GM18870 (cell line): ENCODE data around the gene FSTL3.
"Not testable (repeated sequence)": the region's sequence is repeated elsewhere in the genome, so short reads cannot be mapped to it uniquely, and the experiment has no call there.

ENCODE experiments used
- ATAC-seq: cut with Tn5 transposase; IDR thresholded peaks from one replicate; pipeline ENCODE4 v1.9.1; 2021; ENCODE audit warnings: moderate library complexity; ENCODE audit not compliant: unreplicated experiment

Gene FSTL3

GRCh38 chr19:709196-709964 is 33.2 kb downstream of the FSTL3 start:
- no peak for ATAC-seq

- ATAC-seq, result no peak
Measured at GRCh38 chr19:709965-710571, 33.9 kb downstream of the FSTL3 start.

GRCh38 chr19:710767-711166 is 34.6 kb downstream of the FSTL3 start:
- no peak for ATAC-seq

GRCh38 chr19:711254-711653 is 35.1 kb downstream of the FSTL3 start:
- ATAC-seq, result no peak

GRCh38 chr19:715347-715746 is 39.2 kb downstream of the FSTL3 start:
- no peak for ATAC-seq

- ATAC-seq, result no peak
Measured at GRCh38 chr19:718251-718951, 42.2 kb downstream of the FSTL3 start.

GRCh38 chr19:718991-719512 is 42.9 kb downstream of the FSTL3 start:
- ATAC-seq, result no peak

- no peak for ATAC-seq
Measured at GRCh38 chr19:719636-720344, 43.6 kb downstream of the FSTL3 start.

- no peak for ATAC-seq
Measured at GRCh38 chr19:720345-721160, 44.4 kb downstream of the FSTL3 start.

- no peak for ATAC-seq
Measured at GRCh38 chr19:722553-723101, 46.4 kb downstream of the FSTL3 start.

- ATAC-seq, result no peak
Measured at GRCh38 chr19:723247-723646, 47.1 kb downstream of the FSTL3 start.

- no peak for ATAC-seq
Measured at GRCh38 chr19:723714-724113, 47.5 kb downstream of the FSTL3 start.

GRCh38 chr19:725461-726089 is 49.4 kb downstream of the FSTL3 start:
- ATAC-seq, result no peak

GRCh38 chr19:726993-727956 is 51.1 kb downstream of the FSTL3 start:
- ATAC-seq, result no peak

GRCh38 chr19:728011-728410 is 51.8 kb downstream of the FSTL3 start:
- ATAC-seq, result no peak

- not testable (repeated sequence) for ATAC-seq
Measured at GRCh38 chr19:729564-729963, 53.4 kb downstream of the FSTL3 start.

GRCh38 chr19:729965-730668 is 53.9 kb downstream of the FSTL3 start:
- ATAC-seq, result no peak

GRCh38 chr19:731000-731399 is 54.8 kb downstream of the FSTL3 start:
- no peak for ATAC-seq
